Heart left ventricle (tissue), 16 donors: Measurements from ENCODE around the gene FZR1. TPM values are rescaled to one million over a fixed set of nuclear protein-coding genes. Genes with fewer than 3 reads are reported as not detected.
"Not testable (repeated sequence)": the region's sequence is repeated elsewhere in the genome, so short reads cannot be mapped to it uniquely, and the experiment has no call there.

Source experiments
- ATAC-seq, 4 donors: fragments of 200-7000 bp; cut with Tn5 transposase; one replicate each; pipeline ENCODE4 v1.9.1; 2020 to 2022; ENCODE audit warnings: moderate library complexity in 4 of 4, mild to moderate bottlenecking in 3 of 4, moderate number of reproducible peaks in 1 of 4
- DNase-seq, 5 donors: peaks; one replicate each; pipeline ENCODE4 v3.0.0-alpha.2; 2020
- H3K27ac ChIP-seq, 12 donors: fragments of 200-600 bp; sonication (generic) in 4 of 12; one replicate each; pipeline versions ENCODE4 v1.5.0 to v1.8.0; 2016 to 2022; ENCODE audit warnings: mild to moderate bottlenecking in 2 of 12
- H3K27me3 ChIP-seq, 9 donors: fragments of 200-600 bp; sonication (generic) in 2 of 9; one replicate each; pipeline versions ENCODE4 v1.5.1 to v1.8.0; 2016 to 2022; ENCODE audit warnings: mild to moderate bottlenecking in 3 of 9
- H3K36me3 ChIP-seq, 9 donors: fragments of 200-600 bp; sonication (generic) in 2 of 9; one replicate each; pipeline versions ENCODE4 v1.5.0 to v1.8.0; 2018 to 2022; ENCODE audit warnings: mild to moderate bottlenecking in 2 of 9
- H3K4me1 ChIP-seq, 12 donors: fragments of 200-600 bp; sonication (generic) in 4 of 12; one replicate each; pipeline versions ENCODE4 v1.5.0 to v1.8.0; 2016 to 2022; ENCODE audit warnings: mild to moderate bottlenecking in 3 of 12
- H3K4me3 ChIP-seq, 12 donors: fragments of 200-600 bp; sonication (generic) in 4 of 12; one replicate each; pipeline versions ENCODE4 v1.5.0 to v1.8.0; 2017 to 2022; ENCODE audit warnings: mild to moderate bottlenecking in 9 of 12, moderate library complexity in 4 of 12
- H3K9me3 ChIP-seq, 12 donors: fragments of 200-600 bp; sonication (generic) in 4 of 12; one replicate each; pipeline versions ENCODE4 v1.5.0 to v1.8.0; 2016 to 2022; ENCODE audit warnings: mild to moderate bottlenecking in 1 of 12
- POLR2A ChIP-seq, 2 donors: fragments of 450-650 bp; IDR thresholded peaks; one replicate each; pipeline ENCODE4 v1.6.1; 2017; ENCODE audit warnings: antibody characterized with exemption in 2 of 2, mild to moderate bottlenecking in 2 of 2, moderate library complexity in 2 of 2
- WGBS, 4 donors: extraction: QIAGEN DNeasy Blood & Tissue Kit in 2 of 4; methylation state at CpG; one replicate each; pipeline versions ENCODE4 v1.1.5 to v1.1.7; 2013 to 2018; 5-methylcytosine and 5-hydroxymethylcytosine counted together
- intact Hi-C, 10 donors: fragments of 100-400 bp; cut with DNase I; formaldehyde crosslinking; loops; one replicate each; pipeline versions ENCODE4 v1.11.1 to v1.14.2; 2022
- polyA plus RNA-seq, 2 donors: library from polyadenylated mRNA; stranded (reverse); fragments of 200-250 nt; gene quantifications; one replicate each; pipeline ENCODE4 v1.2.3, GENCODE V29; 2013
- total RNA-seq, 9 donors: library from RNA; depleted of rRNA in 2 of 9; stranded (reverse); fragments of >200 nt in 2 of 9; fragmentation: NEBNext Ultra II Directional in 3 of 9; extraction: Animal tissue kit (Norgen Biotek cat#: 25700) in 3 of 9; gene quantifications; one replicate each; pipeline versions ENCODE4 v1.1.0 to v1.2.4, GENCODE V29; 2016 to 2023
- TF ChIP-seq, protein P1 (sequence below), 12 donors: fragments of 200-600 bp; sonication (generic) in 4 of 12; IDR thresholded peaks; one replicate each; pipeline versions ENCODE4 v1.5.0 to v1.8.0; 2018 to 2022; ENCODE audit warnings: antibody characterized with exemption in 12 of 12, mild to moderate bottlenecking in 5 of 12
- donor health status: ischemic (EF 13 %, LVEDD 7.1; RV severe dilation, severe dysfunction).
- donor health status: healthy with polysubstance abuse.
- donor health status: DM: no; HTN: yes; CAD: no.
- donor health status: DM: no; HTN: no; CAD: no.
- donor health status: ischemic (EF 25% LVEDD 6.9; RV normal size, moderate dysfunction).
- donor health status: ischemic (EF 25% LVEDD 5.7; RV mildly dilated, moderate dysfunction).
- donor health status: healthy.
- donor health status: DM: yes; HTN: yes; CAD: no.
- donor health status: ischemic (EF 35%, LVEDD 5.7; RV mildly dilated, moderate dysfunction).
- donor health status: nonischemic (EF 11% LVEDD 7.7; RV severe dilation, severe dysfunction).
- donor health status: DM: yes; HTN: yes; CAD: no.
- donor health status: PGD.
- donor health status: ischemic (EF 29% LVEDD 5.4; RV normal size, mild dysfunction).
- donor health status: nonischemic (EF 23%, LVEDD 6.1; RV moderate dilation, normal function).

The FZR1 gene
- total and polyA plus RNA-seq, 11 donors = 13.9 to 41.0 (median 23.5) TPM

DNA sequence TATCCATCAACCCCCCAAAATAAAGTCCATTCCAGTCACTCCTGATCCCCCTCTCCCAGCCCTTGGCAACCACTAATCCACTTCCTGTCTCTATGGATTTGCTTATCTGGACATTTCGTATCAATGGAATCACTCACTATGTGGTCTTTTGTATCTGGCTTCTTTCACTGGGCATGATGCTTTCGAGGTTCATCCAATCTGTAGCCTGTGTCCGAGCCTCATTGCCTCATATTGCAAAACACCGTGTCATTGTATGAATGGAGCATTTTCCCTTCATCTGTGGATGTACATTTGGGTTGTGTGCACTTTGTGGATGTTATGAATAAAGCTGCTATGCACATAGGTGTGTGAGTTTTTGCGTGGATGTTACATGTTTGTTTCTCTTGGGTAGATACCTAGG lies 1.4 kb upstream of the FZR1 start:
- Histone ChIP-seq H3K27me3 (no peaks in the 10 kb centered on the region), H3K9me3 (no peaks in the 10 kb centered on the region), H3K36me3 (peaks cover 0 to 9% (median 2%) of the 10 kb centered on the region in 9 donors), H3K4me3 (no peak overlapping the region), H3K27ac (no peak overlapping the region), H3K4me1 (peaks cover 4 to 41% (median 21%) of the 10 kb centered on the region in 12 donors)
- no peak for TF ChIP-seq POLR2A (IDR thresholded peaks at IDR 0.05)
- TF ChIP-seq, protein P1, sequence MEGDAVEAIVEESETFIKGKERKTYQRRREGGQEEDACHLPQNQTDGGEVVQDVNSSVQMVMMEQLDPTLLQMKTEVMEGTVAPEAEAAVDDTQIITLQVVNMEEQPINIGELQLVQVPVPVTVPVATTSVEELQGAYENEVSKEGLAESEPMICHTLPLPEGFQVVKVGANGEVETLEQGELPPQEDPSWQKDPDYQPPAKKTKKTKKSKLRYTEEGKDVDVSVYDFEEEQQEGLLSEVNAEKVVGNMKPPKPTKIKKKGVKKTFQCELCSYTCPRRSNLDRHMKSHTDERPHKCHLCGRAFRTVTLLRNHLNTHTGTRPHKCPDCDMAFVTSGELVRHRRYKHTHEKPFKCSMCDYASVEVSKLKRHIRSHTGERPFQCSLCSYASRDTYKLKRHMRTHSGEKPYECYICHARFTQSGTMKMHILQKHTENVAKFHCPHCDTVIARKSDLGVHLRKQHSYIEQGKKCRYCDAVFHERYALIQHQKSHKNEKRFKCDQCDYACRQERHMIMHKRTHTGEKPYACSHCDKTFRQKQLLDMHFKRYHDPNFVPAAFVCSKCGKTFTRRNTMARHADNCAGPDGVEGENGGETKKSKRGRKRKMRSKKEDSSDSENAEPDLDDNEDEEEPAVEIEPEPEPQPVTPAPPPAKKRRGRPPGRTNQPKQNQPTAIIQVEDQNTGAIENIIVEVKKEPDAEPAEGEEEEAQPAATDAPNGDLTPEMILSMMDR (IDR thresholded peaks at IDR 0.05) = no peak
- DNase-seq = no peak
- no peak for ATAC-seq
- WGBS, 4 donors = 74 to 80% (median 78%) methylated on average over 5 of the region's 5 CpGs
- intact Hi-C loops = no loop called here

DNA sequence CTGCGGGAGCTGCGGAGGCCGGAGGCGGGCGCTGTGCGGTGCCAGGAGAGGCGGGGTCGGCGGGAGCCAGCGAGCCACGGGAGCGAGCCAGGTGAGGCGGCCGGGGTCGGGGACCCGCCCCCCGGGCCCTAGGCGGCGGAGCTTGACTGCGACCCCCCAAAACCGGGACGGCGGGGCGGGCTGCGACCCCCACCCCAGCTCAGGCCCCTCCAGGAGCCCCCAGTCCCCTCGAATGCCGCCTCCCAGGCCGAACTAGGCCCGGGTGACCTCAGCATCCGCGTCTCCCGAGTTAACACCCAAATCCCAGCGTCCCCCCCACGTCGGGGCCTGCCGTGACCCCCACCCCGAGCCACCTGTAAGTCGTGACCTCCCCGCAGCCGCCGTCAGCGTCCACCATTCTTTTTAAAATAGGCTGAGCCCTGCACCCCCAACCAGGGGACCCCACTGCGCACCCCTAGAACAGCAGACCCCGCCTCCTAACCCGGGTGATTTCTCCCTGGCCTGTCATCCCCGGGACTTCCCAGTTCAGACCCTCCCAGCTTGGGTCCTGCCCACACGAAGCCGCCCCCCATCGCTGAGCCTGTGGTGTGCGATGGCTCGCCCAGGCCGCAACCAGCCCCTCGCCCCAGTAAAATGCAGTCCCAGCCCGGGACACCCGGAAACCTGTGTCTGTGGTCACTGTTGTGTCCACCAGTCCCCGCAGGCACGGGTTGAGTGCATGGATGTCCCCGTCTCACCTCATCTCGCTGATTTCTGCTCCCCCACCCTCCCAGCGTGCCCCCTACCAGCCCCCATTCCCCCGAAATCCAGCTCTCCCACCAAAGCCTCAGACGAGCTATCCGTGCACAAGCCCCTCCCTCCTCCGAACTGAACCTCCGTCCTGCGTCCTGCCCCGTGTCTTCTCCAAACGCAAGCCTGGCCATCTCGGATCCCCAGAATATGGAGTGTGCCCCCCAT lies 551 bp downstream of the FZR1 start:
- Histone ChIP-seq H3K27me3 (no peaks in the 10 kb centered on the region), H3K4me3 (peak overlapping the region; percentile 81 to 100 (median 98)), H3K4me1 (peaks cover 4 to 46% (median 14%) of the 10 kb centered on the region in 12 donors), H3K36me3 (peaks cover 0 to 21% (median 2%) of the 10 kb centered on the region in 9 donors), H3K27ac (peak overlapping the region; percentile 36 to 95 (median 84)), H3K9me3 (no peaks in the 10 kb centered on the region)
- WGBS, 4 donors = 1% methylated on average over 36 to 69 of the region's 69 CpGs
- TF ChIP-seq, protein P1 (IDR thresholded peaks at IDR 0.05) = no peak
- no peak for TF ChIP-seq POLR2A (IDR thresholded peaks at IDR 0.05)
- intact Hi-C loops = loop anchor here in 1 of 10 donors (2.0 kb wide), 1 partner anchor 48 kb away; no protein-coding TSS in a partner anchor
- DNase-seq (peak in 3 of 5 donors; percentile 32 to 58 (median 54)), ATAC-seq (peak in 2 of 4 donors; percentile 0 to 4)

DNA sequence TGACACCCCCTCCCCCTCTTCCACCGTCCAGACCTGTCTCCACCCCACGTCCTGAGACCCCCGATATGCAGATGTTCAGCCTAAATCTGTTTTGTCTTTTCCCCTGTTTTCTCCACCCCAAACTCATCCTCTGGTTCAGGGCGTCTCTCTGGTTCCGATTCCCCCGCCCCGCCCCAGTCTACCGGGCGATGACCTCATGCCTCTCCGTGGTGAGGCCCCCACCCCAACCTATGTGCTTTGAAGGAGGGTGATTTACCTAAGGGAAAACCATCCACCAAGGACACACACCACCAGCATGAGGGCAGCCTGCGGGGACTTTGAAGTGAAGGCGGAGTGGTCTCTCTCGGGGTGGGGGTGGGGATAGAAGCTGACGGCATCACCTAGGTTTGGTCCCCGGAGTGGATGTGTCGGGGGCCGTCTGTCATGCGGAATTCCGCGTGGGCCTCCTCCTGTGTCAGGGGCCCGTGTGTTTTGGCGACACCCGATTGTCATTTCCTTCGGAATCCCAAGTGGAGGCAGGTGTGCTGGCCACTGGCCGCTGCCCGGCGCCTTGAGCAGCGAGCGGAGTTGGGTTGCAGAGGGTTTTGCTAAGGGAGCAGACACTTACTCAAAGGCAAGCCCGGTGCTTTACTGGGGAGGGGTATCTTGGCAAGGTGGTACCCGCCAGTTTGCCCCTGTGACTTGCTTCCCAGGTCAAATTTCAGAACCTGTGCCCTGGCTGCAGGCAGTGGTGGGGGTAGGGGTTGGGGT lies 1.4 kb downstream of the FZR1 start:
- H3K27ac ChIP-seq = peak overlapping the region in 4 of 12 donors; percentile 85 to 95 (median 90)
- TF ChIP-seq, protein P1 (IDR thresholded peaks at IDR 0.05) = no peak
- no peak for TF ChIP-seq POLR2A (IDR thresholded peaks at IDR 0.05)
- 32 to 41% (median 37%) methylated on average over 29 to 31 of the region's 31 CpGs for WGBS, 4 donors
- intact Hi-C loops = loop anchor here in 1 of 10 donors (2.0 kb wide), 1 partner anchor 47 kb away; no protein-coding TSS in a partner anchor
- ATAC-seq (no peak), DNase-seq (no peak)
- H3K4me1 ChIP-seq = peaks cover 4 to 55% (median 15%) of the 10 kb centered on the region in 12 donors
- H3K9me3 ChIP-seq = no peaks in the 10 kb centered on the region
- no peaks in the 10 kb centered on the region for H3K27me3 ChIP-seq
- peak overlapping the region; percentile 81 to 100 (median 98) for H3K4me3 ChIP-seq
- H3K36me3 ChIP-seq = peaks cover 0 to 24% (median 2%) of the 10 kb centered on the region in 9 donors

DNA sequence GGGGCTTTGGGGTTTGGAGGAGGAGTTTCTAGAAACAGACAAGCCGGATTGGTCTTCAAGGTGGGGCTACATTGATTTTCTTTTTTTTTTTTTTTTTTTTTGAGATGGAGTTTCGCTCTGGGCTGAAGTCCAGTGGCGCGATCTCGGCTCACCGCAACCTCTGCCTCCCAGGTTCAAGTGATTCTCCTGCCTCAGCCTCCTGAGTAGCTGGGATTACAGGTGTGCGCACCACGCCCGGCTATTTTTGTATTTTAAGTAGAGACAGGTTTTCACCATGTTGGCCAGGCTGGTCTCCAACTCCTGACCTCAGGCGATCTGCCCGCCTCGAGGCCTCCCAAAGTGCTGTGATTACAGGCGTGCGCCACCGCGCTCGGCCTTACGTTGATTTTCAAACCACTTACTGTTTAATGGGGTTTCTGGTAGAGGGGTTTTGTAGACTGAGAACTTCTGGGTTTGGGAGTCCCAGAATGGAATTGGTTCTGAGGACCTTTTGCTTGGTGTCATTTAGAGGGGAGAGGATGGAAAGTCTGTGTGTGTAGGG lies 2.1 kb downstream of the FZR1 start:
- intact Hi-C loops, H3K27me3 ChIP-seq, ATAC-seq, DNase-seq, H3K27ac ChIP-seq, H3K9me3 ChIP-seq: not testable (repeated sequence)
- H3K4me1 ChIP-seq = peaks cover 4 to 61% (median 21%) of the 10 kb centered on the region in 12 donors
- H3K36me3 ChIP-seq = peaks cover 0 to 24% (median 2%) of the 10 kb centered on the region in 9 donors
- WGBS, 4 donors = 94 to 97% (median 96%) methylated on average over 18 of the region's 18 CpGs
- H3K4me3 ChIP-seq = peak overlapping the region in 1 of 12 donors; percentile 93
